GM12874 (cell line): ENCODE results near the gene EDA2R.

Experiments
- CTCF ChIP-seq: IDR thresholded peaks from 2 replicates; pipeline ENCODE4 v1.5.1; 2011; ENCODE audit warnings: low read depth, mild to moderate bottlenecking, control low read depth, low read length, moderate library complexity; ENCODE audit not compliant: insufficient read depth

The EDA2R gene

GRCh38 chrX:66625525-66625924 is 13.4 kb downstream of the EDA2R start:
- no peak for TF ChIP-seq CTCF

GRCh38 chrX:66622209-66622608 is 16.7 kb downstream of the EDA2R start:
- TF ChIP-seq CTCF, result no peak

GRCh38 chrX:66616944-66617343 is 21.9 kb downstream of the EDA2R start:
- TF ChIP-seq CTCF, result no peak

- no peak for TF ChIP-seq CTCF
Measured at GRCh38 chrX:66602381-66602938, 36.4 kb downstream of the EDA2R start.

- no peak for TF ChIP-seq CTCF
Measured at GRCh38 chrX:66601522-66601921, 37.4 kb downstream of the EDA2R start.

GRCh38 chrX:66579219-66579618 is 59.7 kb downstream of the EDA2R start:
- TF ChIP-seq CTCF, result no peak

GRCh38 chrX:66553973-66554372 is 84.9 kb downstream of the EDA2R start:
- TF ChIP-seq CTCF, result no peak
